Activated T-cell treated with anti-CD3 and anti-CD28 coated beads, Interleukin-2, amount 50 U/mL, for 72 hours (primary cell): ENCODE measurements around the gene ZNF772. TPM values are rescaled to one million over a fixed set of nuclear protein-coding genes. Genes with fewer than 3 reads are reported as not detected.

Experiments used
- ATAC-seq, 2 donors: fragments of 150-1000 bp; cut with Tn5 transposase; replicated peaks in 1 of 2; 2 replicates each; pipeline ENCODE4 v1.10.0; 2021; ENCODE audit warnings: moderate library complexity in 2 of 2, mild to moderate bottlenecking in 1 of 2
- DNase-seq, 2 donors: peaks; one replicate each; pipeline ENCODE4 v3.0.0; 2021 to 2022; ENCODE audit warnings: mixed read lengths in 1 of 2
- H3K27ac Mint-ChIP-seq: one replicate; pipeline ENCODE4 v1.8.0; 2022; ENCODE audit warnings: mild to moderate bottlenecking, moderate library complexity, mixed read lengths
- H3K27me3 Mint-ChIP-seq: one replicate; pipeline ENCODE4 v1.8.0; 2022; ENCODE audit warnings: low read depth, mixed read lengths
- H3K36me3 Mint-ChIP-seq, 2 donors: one replicate each; pipeline ENCODE4 v1.8.0; 2022; ENCODE audit warnings: mixed read lengths in 2 of 2, mild to moderate bottlenecking in 1 of 2; ENCODE audit not compliant: insufficient read depth in 2 of 2
- H3K4me1 Mint-ChIP-seq: one replicate; pipeline ENCODE4 v1.8.0; 2022; ENCODE audit warnings: low read depth, mixed read lengths
- H3K4me3 Mint-ChIP-seq, 2 donors: one replicate each; pipeline ENCODE4 v1.8.0; 2022; ENCODE audit warnings: mild to moderate bottlenecking in 2 of 2, mixed read lengths in 2 of 2, moderate library complexity in 2 of 2
- H3K9me3 Mint-ChIP-seq, 2 donors: one replicate each; pipeline ENCODE4 v1.8.0; 2022; ENCODE audit warnings: mixed read lengths in 2 of 2
- total RNA-seq, 2 donors: library from RNA; stranded (reverse); gene quantifications; one replicate each; pipeline ENCODE4 v1.2.3, GENCODE V29; 2022

Gene ZNF772
- total RNA-seq, 2 donors from 2014 or later: 6.4 to 7.7 TPM

GRCh38 chr19:57466489-57466888 lies 10.9 kb downstream of the ZNF772 start:
- Mint-ChIP-seq H3K36me3 (peaks cover 24 to 30% of the 10 kb centered on the region in 2 donors), H3K4me1 (no peaks in the 10 kb centered on the region), H3K9me3 (peaks cover 16 to 34% of the 10 kb centered on the region in 2 donors), H3K27me3 (no peaks in the 10 kb centered on the region), H3K4me3 (no peak overlapping the region), H3K27ac (no peak overlapping the region)
- ATAC-seq: no peak
- no peak for DNase-seq

DNA sequence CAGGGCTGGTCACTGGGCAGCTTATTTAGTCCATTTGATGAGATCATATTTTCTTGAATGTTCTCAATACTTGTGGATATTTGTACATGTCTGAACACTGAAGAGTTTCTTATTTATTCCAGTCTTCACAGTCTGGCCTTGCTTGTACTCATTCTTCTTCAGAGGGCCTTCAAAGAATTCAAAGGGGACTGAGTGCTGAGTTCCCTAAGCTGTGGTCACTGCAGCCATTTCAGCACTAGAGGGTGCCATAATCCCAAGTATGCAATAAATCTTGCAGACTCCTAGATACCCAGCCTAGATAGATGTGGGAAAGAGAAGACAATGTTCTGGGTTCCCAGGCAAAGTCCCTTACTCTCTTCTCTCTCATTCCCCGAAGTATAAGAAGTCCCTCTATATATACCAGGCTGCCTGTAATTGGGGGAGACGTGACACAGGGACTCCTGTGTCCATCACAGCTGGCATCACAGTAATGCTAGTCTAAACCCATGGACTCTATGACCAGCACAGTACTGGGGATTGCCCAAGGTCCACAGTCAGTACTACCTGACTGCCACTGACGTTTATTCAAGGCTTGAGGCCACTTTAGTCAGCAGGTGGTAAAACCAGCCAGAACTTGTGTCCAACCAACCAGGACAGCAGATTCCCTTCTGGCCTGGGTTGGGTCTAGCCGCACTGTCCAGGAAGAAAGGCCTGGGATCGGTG lies 11.5 kb downstream of the ZNF772 start:
- Mint-ChIP-seq H3K36me3 (peaks cover 25 to 27% of the 10 kb centered on the region in 2 donors), H3K27me3 (no peaks in the 10 kb centered on the region), H3K27ac (no peak overlapping the region), H3K4me1 (no peaks in the 10 kb centered on the region), H3K4me3 (no peak overlapping the region), H3K9me3 (peaks cover 14 to 32% of the 10 kb centered on the region in 2 donors)
- DNase-seq: peak; percentile 29 to 36
- peak; percentile 61 to 65 for ATAC-seq

DNA sequence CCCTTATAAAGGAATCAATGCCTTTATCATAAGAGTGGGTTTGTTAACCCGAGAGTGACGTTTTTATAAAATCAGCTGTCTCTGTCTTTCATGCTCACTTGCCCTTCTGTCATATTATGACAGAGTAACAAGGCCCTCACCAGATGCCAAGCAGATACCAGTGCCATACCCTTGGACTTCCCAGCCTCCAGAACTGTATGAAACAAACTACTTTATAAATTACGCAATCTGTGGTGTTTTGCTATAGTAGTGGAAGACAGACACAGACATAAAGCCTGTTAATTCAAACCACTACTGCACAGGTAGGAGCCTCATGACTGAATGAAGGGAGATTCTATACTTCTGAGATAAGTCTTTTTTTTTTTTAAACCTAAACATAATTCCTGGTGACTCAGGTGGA lies 25.1 kb downstream of the ZNF772 start:
- Mint-ChIP-seq H3K4me3 (no peak overlapping the region), H3K36me3 (peaks cover 19 to 38% of the 10 kb centered on the region in 2 donors), H3K27ac (no peak overlapping the region), H3K9me3 (peaks cover 9 to 10% of the 10 kb centered on the region in 2 donors), H3K27me3 (no peaks in the 10 kb centered on the region), H3K4me1 (no peaks in the 10 kb centered on the region)
- ATAC-seq (no peak), DNase-seq (no peak)

DNA sequence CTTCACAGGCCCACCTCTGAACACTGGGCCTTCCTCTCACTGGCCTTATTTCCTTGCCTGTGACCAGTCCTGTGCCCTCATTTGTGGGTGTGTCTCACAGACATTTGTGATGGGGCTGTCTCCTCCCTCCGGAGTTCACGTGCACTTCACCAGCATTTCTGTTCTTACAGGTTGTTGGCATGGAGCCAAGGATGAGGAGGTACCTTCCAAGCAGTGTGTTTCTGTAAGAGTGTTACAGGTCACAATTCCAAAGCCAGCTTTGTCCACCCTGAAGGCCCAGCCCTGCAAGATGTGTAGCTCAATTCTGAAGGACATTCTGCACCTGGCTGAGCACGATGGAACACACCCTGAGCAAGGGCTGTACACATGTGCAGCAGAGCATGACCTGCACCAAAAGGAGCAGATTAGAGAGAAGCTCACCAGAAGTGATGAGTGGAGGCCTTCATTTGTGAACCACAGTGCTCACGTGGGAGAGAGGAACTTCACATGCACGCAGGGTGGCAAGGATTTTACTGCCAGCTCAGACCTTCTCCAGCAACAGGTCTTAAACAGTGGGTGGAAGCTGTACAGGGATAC lies 34.2 kb downstream of the ZNF772 start:
- H3K4me1 Mint-ChIP-seq: peaks cover 24% of the 10 kb centered on the region
- DNase-seq (no peak), ATAC-seq (no peak)
- peaks cover 63 to 77% of the 10 kb centered on the region in 2 donors for H3K36me3 Mint-ChIP-seq
- no peak overlapping the region for H3K4me3 Mint-ChIP-seq
- no peak overlapping the region for H3K27ac Mint-ChIP-seq
- H3K27me3 Mint-ChIP-seq: no peaks in the 10 kb centered on the region
- H3K9me3 Mint-ChIP-seq: peaks cover 23 to 43% of the 10 kb centered on the region in 2 donors

DNA sequence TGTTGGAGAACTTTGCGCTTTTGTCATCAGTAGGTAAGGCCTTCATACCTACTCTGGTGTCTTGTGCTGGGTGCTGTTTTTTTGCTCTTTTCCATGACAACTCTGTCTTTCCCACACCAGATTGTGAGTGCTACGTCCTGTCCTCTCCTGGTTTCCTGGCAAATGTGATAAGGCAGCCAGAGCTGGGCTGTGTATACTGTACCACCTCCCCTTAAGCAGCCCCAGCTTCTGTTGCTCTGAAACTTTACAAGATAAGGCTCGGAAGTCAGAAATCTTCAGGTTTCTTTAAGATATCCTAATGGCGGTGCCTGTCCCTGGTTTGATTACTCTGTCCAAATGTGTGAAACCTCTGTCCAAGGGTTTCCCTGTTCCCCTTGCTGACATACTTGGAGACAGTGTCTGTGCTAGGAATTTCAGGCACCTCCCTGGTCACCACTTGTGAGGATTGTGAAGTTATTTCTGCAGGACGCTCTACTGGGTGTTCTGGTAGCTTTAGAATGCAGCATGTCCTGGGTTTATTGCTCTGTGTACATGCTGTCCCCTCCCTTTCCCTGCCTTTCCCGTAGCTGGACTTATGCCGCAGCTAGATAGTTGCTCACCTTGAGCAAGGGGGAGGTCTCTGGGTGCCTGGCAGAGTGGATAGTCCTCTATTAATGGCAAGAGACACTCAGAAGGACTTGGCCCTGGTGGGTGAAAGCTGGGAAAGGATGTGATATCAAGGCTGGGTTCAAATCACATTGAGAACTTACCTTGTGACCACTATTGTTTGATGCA lies 35.2 kb downstream of the ZNF772 start:
- no peak overlapping the region for H3K27ac Mint-ChIP-seq
- peaks cover 24% of the 10 kb centered on the region for H3K4me1 Mint-ChIP-seq
- no peaks in the 10 kb centered on the region for H3K27me3 Mint-ChIP-seq
- ATAC-seq (no peak), DNase-seq (no peak)
- no peak overlapping the region for H3K4me3 Mint-ChIP-seq
- H3K9me3 Mint-ChIP-seq: peaks cover 23 to 43% of the 10 kb centered on the region in 2 donors
- H3K36me3 Mint-ChIP-seq: peaks cover 63 to 72% of the 10 kb centered on the region in 2 donors

DNA sequence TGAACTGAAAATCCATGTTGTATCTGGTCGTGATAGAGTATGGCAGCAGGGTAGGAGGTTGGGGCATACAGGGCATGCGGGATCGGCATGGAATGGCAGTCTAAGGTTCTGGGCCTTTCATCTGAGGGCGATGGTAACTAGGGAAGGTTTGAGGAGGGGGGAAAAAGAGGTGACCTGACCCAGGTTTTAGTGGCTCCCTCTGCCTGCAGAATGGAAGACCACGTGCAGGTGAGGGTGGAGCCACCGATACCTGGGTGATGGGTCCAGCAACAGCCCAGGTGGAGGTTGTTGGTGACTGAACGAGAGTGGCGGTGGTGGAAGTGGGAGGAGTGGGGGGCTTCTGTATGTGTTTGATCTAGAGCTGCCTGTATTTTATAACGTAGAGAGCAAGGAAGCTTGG lies 38.4 kb downstream of the ZNF772 start:
- DNase-seq (no peak), ATAC-seq (no peak)
- Mint-ChIP-seq H3K9me3 (peaks cover 26 to 37% of the 10 kb centered on the region in 2 donors), H3K4me3 (no peak overlapping the region), H3K4me1 (peaks cover 47% of the 10 kb centered on the region), H3K27me3 (no peaks in the 10 kb centered on the region), H3K27ac (no peak overlapping the region), H3K36me3 (peaks cover 62 to 74% of the 10 kb centered on the region in 2 donors)

GRCh38 chr19:57437931-57438330 lies 39.4 kb downstream of the ZNF772 start:
- Mint-ChIP-seq H3K9me3 (peaks cover 24 to 32% of the 10 kb centered on the region in 2 donors), H3K4me1 (peaks cover 47% of the 10 kb centered on the region), H3K36me3 (peaks cover 55 to 64% of the 10 kb centered on the region in 2 donors), H3K27ac (no peak overlapping the region), H3K27me3 (no peaks in the 10 kb centered on the region), H3K4me3 (no peak overlapping the region)
- ATAC-seq: no peak
- no peak for DNase-seq

DNA sequence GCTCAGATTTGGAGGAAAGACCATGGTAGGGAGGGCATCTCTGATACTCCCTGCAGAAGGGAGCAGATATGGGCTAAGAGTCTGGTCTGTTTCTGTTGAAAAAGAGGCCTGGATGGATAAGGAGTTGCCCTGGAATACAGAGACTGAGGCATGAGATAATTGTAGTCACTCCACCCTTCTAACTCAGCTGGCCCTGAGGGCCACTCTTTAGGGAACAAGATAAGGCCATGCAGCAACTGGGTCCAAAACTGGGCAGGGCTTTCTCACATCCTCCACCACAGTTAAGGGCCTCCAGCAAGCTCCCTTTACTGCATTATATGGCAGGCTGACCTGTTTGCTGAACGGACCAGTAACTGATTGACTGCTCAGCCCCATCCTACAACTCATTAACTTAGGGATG lies 40.9 kb downstream of the ZNF772 start:
- Mint-ChIP-seq H3K27me3 (no peaks in the 10 kb centered on the region), H3K9me3 (peaks cover 20 to 28% of the 10 kb centered on the region in 2 donors), H3K4me1 (peaks cover 47% of the 10 kb centered on the region), H3K36me3 (peaks cover 46 to 52% of the 10 kb centered on the region in 2 donors), H3K27ac (peak overlapping the region; percentile 70), H3K4me3 (peak overlapping the region; percentile 88 to 93)
- no peak for DNase-seq
- ATAC-seq: no peak

DNA sequence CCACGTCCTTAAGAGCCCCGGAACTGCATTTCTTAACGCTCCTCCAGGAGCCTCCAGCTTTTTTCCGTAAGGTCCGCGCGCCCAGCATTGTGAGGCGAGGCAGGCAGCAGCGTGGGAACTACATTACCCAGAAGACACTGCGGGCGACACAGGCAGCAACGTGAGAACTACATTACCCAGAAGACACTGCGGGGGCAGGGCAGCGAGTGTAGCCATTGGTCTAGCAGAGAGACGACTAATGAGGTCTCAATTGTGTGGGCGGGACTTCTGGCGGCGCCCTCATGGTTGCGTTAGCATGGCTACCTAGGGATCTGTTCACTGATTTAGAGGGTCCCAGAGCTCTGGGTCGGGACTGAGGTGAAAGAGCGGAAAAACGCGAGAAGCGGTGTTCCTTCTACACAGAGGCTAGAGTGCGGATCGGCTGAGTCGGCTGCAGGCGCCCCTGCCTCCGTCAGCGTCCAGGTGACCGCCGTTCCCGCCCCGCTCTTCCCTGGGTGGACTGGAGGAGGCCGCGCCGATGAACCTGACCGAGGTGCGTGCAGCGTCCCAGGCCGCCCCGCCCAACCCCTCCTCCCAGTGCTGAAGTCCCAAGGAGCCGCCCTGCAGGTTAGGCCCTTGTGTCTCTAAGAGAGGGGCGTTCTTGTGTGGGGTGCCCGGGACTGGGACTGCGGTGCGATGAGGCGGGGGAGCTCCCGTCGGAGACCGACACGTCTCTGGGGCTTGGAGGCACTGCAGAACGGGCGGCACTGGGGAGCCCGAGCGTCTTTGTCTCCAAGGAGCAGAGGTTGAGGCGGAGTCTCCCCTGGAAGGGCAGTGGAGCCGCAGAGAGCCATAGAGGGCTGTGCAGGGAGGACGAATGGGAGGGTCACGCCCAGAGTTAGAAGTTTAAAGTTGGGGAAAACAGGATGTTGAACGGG lies 42.0 kb downstream of the ZNF772 start, which contains the start of gene ZNF749:
Gene ZNF749, plus strand, starts transcription at position 264 of the 917 bp plus-strand sequence. Its CDS starts 254 bp downstream, at position 518.
- H3K36me3 Mint-ChIP-seq: peaks cover 41 to 44% of the 10 kb centered on the region in 2 donors
- DNase-seq (peak; percentile 95 to 98), ATAC-seq (peak; percentile 98 to 99)
- H3K27me3 Mint-ChIP-seq: no peaks in the 10 kb centered on the region
- H3K4me1 Mint-ChIP-seq: peaks cover 44% of the 10 kb centered on the region
- peaks cover 17 to 24% of the 10 kb centered on the region in 2 donors for H3K9me3 Mint-ChIP-seq
- peak within 1 kb of the TSS; percentile 70 for H3K27ac Mint-ChIP-seq
- H3K4me3 Mint-ChIP-seq: peak within 1 kb of the TSS; percentile 88 to 93

DNA sequence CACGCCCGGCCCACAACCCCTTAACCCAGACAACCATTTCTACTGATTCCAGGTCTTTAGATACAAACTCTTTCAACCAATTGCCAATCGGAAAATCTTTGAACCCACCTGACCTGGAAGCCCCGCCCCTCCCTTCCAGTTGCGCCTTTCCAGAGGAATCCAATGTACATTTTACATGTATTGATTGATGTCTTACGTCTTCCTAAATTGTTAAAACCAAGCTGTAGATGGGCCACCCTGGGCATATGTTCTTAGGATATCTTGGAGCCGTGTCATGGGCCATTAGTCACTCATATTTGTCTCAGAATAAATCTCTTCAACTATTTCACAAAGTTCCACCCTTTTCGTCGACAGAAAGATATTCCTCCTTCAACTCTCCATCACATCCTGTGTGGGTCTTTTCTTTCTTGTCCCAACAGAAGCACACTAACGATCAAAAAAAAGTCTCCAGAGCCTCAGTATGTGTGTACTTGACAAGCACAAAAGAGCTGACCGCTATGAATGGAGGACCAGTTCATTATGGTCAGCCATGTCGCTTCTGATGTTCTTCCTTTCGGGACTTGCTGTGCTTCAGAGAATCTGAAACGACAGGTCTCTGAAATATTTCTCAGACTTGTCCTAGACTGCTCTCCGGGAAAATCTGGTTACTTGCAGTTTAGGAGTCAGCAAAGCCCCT lies 42.8 kb downstream of the ZNF772 start:
- Mint-ChIP-seq H3K27me3 (no peaks in the 10 kb centered on the region), H3K4me3 (peak overlapping the region; percentile 88 to 93), H3K9me3 (peaks cover 10 to 17% of the 10 kb centered on the region in 2 donors), H3K36me3 (peaks cover 34 to 36% of the 10 kb centered on the region in 2 donors), H3K27ac (peak overlapping the region; percentile 66), H3K4me1 (peaks cover 36% of the 10 kb centered on the region)
- DNase-seq: peak in 1 of 2 donors; percentile 2
- ATAC-seq: peak; percentile 14

GRCh38 chr19:57421037-57421436 lies 56.3 kb downstream of the ZNF772 start:
- Mint-ChIP-seq H3K36me3 (peaks cover 48 to 62% of the 10 kb centered on the region in 2 donors), H3K9me3 (peaks cover 20 to 41% of the 10 kb centered on the region in 2 donors)

DNA sequence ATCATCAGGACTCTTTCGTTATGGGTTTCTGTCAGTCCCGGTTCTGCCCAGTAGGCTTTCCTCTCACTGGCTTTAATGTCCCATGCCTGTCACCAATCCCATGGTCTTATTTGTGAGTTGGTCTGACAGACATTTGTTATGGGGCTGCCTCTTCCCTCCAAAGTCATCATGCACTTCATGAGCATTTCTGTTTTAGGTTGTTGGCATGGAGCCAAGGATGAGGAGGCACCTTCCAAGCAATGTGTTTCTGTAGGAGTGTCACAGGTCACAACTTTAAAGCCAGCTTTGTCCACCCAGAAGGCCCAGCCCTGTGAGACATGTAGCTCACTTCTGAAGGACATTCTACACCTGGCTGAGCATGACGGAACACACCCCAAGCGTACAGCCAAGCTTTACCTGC lies 57.9 kb downstream of the ZNF772 start:
- H3K27ac Mint-ChIP-seq: no peak overlapping the region
- no peak overlapping the region for H3K4me3 Mint-ChIP-seq
- ATAC-seq: no peak

More at GRCh38 chr19:57421037-57421436, 56.3 kb downstream of the ZNF772 start:
- Mint-ChIP-seq H3K4me3 (no peak overlapping the region), H3K27ac (no peak overlapping the region), H3K4me1 (peaks cover under 1% of the 10 kb centered on the region), H3K27me3 (no peaks in the 10 kb centered on the region)
- no peak for ATAC-seq
- no peak for DNase-seq

More for the DNA sequence above, 57.9 kb downstream of the ZNF772 start:
- no peak for DNase-seq
- Mint-ChIP-seq H3K27me3 (no peaks in the 10 kb centered on the region), H3K36me3 (peaks cover 58 to 71% of the 10 kb centered on the region in 2 donors), H3K9me3 (peaks cover 28 to 47% of the 10 kb centered on the region in 2 donors), H3K4me1 (peaks cover 5% of the 10 kb centered on the region)
